Keratinocyte (primary cell): ENCODE results near the gene FEZF1. TPM values are rescaled to one million over a fixed set of nuclear protein-coding genes. Genes with fewer than 3 reads are reported as not detected.

Source experiments
- DNase-seq: peaks from one replicate; pipeline ENCODE4 v3.0.0-alpha.2; 2011; ENCODE audit warnings: low read depth, missing footprints, low spot score
- FAIRE-seq: peaks from 2 replicates; lab custom pipeline; 2011; peaks lifted over from hg19 to GRCh38; lab: Jason Lieb, UNC
- H2AFZ ChIP-seq: 2 replicates; pipeline ENCODE4 v1.6.0; 2012; ENCODE audit warnings: low read length, control low read depth, inconsistent platforms; ENCODE audit not compliant: control insufficient read depth
- H3K27ac ChIP-seq: 2 replicates; pipeline ENCODE4 v1.5.1; 2011; ENCODE audit warnings: low read length; ENCODE audit not compliant: control insufficient read depth, insufficient read depth
- H3K27me3 ChIP-seq: 3 replicates; pipeline ENCODE4 v1.6.0; 2011; ENCODE audit warnings: low read length; ENCODE audit not compliant: control insufficient read depth, insufficient read depth; ENCODE audit errors: extremely low read depth
- H3K36me3 ChIP-seq, 2 experiments: 2 replicates in 1 of 2; 3 replicates in 1 of 2; pipeline ENCODE4 v1.5.1; 2011; ENCODE audit warnings: low read length in 2 of 2, mild to moderate bottlenecking in 1 of 2; ENCODE audit not compliant: control insufficient read depth in 2 of 2, insufficient read depth in 2 of 2; ENCODE audit errors: extremely low read depth in 1 of 2
- H3K4me1 ChIP-seq: 3 replicates; pipeline ENCODE4 v1.5.1; 2011; ENCODE audit warnings: low read length; ENCODE audit not compliant: control insufficient read depth, insufficient read depth; ENCODE audit errors: extremely low read depth
- H3K4me2 ChIP-seq: 3 replicates; pipeline ENCODE4 v1.6.0; 2011; ENCODE audit warnings: low read depth, low read length; ENCODE audit not compliant: control insufficient read depth, insufficient read depth; ENCODE audit errors: extremely low read depth
- H3K4me3 ChIP-seq, 3 experiments: fragments of 200-600 bp in 1 of 3; sonication (generic) in 1 of 3; 2 replicates in 2 of 3; 3 replicates in 1 of 3; pipeline ENCODE4 v1.5.1; 2011 to 2016; ENCODE audit warnings: low read length in 3 of 3, mild to moderate bottlenecking in 3 of 3, control low read depth in 2 of 3, inconsistent platforms in 1 of 3, low read depth in 1 of 3, mixed read lengths in 1 of 3, mixed run types in 1 of 3, moderate library complexity in 1 of 3; ENCODE audit not compliant: control insufficient read depth in 2 of 3, insufficient read depth in 2 of 3; ENCODE audit errors: extremely low read depth in 1 of 3
- H3K79me2 ChIP-seq: 2 replicates; pipeline ENCODE4 v1.6.0; 2012; ENCODE audit warnings: low read length; ENCODE audit not compliant: control insufficient read depth, insufficient read depth
- H3K9ac ChIP-seq: 3 replicates; pipeline ENCODE4 v1.6.0; 2011; ENCODE audit warnings: low read length; ENCODE audit not compliant: control insufficient read depth, insufficient read depth; ENCODE audit errors: extremely low read depth
- H3K9me1 ChIP-seq: 3 replicates; pipeline ENCODE4 v1.6.0; 2011; ENCODE audit warnings: low read length; ENCODE audit not compliant: control insufficient read depth, insufficient read depth; ENCODE audit errors: extremely low read depth
- H3K9me3 ChIP-seq: 2 replicates; pipeline ENCODE4 v1.5.1; 2012; ENCODE audit warnings: low read depth, low read length; ENCODE audit not compliant: control insufficient read depth
- H4K20me1 ChIP-seq: 3 replicates; pipeline ENCODE4 v1.6.0; 2011; ENCODE audit warnings: low read length; ENCODE audit not compliant: control insufficient read depth, insufficient read depth; ENCODE audit errors: extremely low read depth
- EZH2 ChIP-seq: IDR thresholded peaks from one replicate; pipeline ENCODE4 v1.6.1; 2012; ENCODE audit warnings: inconsistent platforms, mild to moderate bottlenecking, low read length, moderate library complexity
- dilution Hi-C: fragments of 300-500 bp; cut with MboI; formaldehyde crosslinking; loops from one replicate; pipeline ENCODE4 v1.7.0; 2020; ENCODE audit warnings: low sequenced_read_pairs; ENCODE audit not compliant: extremely low pct_ligation_motif_present
- polyA plus RNA-seq, 5 experiments: library from polyadenylated mRNA; depleted of rRNA in 3 of 5; stranded (reverse) in 3 of 5; stranded (forward) in 1 of 5; unstranded in 1 of 5; fragments of >200 nt; gene quantifications; 1 replicate in 1 of 5; 2 replicates in 3 of 5; 3 replicates in 1 of 5; pipeline versions ENCODE4 v1.2.1 to v1.2.3, GENCODE V29; 2011 to 2012; ENCODE audit warnings: missing spikeins in 2 of 5, low read depth in 1 of 5, low replicate concordance in 1 of 5
- TF ChIP-seq, protein P1 (sequence below), 3 experiments: IDR thresholded peaks in 1 of 3; conservative IDR thresholded peaks in 1 of 3; optimal IDR thresholded peaks in 1 of 3; 2 replicates in 2 of 3; 3 replicates in 1 of 3; pipeline versions ENCODE3 to v1.5.1; 2011; ENCODE audit warnings: low read length in 3 of 3, mild to moderate bottlenecking in 3 of 3, moderate library complexity in 2 of 3, control low read depth in 1 of 3, inconsistent platforms in 1 of 3; ENCODE audit not compliant: insufficient read depth in 2 of 3; ENCODE audit errors: extremely low read depth in 1 of 3

Gene FEZF1
- polyA plus RNA-seq, 1 donor (not counting 4 experiments of a cell fraction or from before 2014, with no cell fraction given), result not detected

DNA sequence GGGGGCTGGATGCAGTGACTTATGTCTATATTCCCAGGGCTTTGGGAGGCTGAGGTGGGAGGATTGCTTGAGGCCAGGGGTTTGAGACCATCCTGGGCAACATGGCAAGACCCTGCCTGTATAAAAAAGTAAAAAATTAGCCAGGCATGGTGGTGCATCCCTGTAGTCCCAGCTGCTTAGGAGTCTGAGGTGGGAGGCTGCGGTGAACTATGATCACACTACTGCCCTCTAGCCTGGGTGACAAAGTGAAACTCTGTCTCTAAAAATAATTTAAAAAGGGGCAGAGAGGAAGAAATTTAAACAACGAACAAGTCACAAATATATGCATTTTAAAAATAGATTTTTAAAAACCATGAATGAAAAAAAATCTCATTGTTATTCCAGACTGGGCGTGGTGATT is 46.2 kb upstream of the FEZF1 start:
- Histone ChIP-seq H3K9me3 (no peaks in the 10 kb centered on the region), H2AFZ (no peak overlapping the region), H3K4me2 (no peak overlapping the region), H3K27me3 (peaks cover 5% of the 10 kb centered on the region), H3K36me3 (no peaks in the 10 kb centered on the region), H3K4me3 (no peak overlapping the region), H3K79me2 (no peaks in the 10 kb centered on the region), H3K9ac (no peak overlapping the region), H3K9me1 (no peaks in the 10 kb centered on the region), H3K4me1 (no peaks in the 10 kb centered on the region), H3K27ac (no peak overlapping the region), H4K20me1 (no peaks in the 10 kb centered on the region)
- DNase-seq, result no peak
- TF ChIP-seq, protein P1, sequence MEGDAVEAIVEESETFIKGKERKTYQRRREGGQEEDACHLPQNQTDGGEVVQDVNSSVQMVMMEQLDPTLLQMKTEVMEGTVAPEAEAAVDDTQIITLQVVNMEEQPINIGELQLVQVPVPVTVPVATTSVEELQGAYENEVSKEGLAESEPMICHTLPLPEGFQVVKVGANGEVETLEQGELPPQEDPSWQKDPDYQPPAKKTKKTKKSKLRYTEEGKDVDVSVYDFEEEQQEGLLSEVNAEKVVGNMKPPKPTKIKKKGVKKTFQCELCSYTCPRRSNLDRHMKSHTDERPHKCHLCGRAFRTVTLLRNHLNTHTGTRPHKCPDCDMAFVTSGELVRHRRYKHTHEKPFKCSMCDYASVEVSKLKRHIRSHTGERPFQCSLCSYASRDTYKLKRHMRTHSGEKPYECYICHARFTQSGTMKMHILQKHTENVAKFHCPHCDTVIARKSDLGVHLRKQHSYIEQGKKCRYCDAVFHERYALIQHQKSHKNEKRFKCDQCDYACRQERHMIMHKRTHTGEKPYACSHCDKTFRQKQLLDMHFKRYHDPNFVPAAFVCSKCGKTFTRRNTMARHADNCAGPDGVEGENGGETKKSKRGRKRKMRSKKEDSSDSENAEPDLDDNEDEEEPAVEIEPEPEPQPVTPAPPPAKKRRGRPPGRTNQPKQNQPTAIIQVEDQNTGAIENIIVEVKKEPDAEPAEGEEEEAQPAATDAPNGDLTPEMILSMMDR (optimal IDR thresholded peaks at IDR 0.05 in 1 of 3, IDR thresholded peaks at IDR 0.05 in 1 of 3, conservative IDR thresholded peaks at IDR 0.05 in 1 of 3; ENCODE audit: extremely low read depth in 1 of 3, insufficient read depth in 2 of 3, low read length in 3 of 3), result no peak
- no peak for TF ChIP-seq EZH2
- dilution Hi-C loops, result no loop called here
- FAIRE-seq, result no peak

DNA sequence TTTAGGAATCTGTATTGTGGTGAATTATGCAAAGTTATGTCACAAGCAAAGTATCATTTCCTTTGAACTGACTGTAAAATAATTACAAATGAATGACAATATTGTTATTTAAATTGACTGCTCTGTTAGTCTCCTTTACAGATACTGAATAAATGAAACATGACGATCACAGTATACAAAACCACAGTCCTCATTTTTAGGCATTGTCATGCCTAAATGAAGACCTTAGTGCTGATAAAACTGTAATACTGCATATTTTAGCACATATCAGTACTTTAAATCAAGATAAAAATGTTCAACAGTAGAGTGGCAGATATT is 39.7 kb upstream of the FEZF1 start:
- dilution Hi-C loops, result no loop called here
- no peaks in the 10 kb centered on the region for H3K36me3 ChIP-seq
- no peaks in the 10 kb centered on the region for H4K20me1 ChIP-seq
- DNase-seq (no peak), FAIRE-seq (no peak)
- no peaks in the 10 kb centered on the region for H3K4me1 ChIP-seq
- H3K4me2 ChIP-seq, result no peak overlapping the region
- H3K9ac ChIP-seq, result no peak overlapping the region
- H3K9me1 ChIP-seq, result no peaks in the 10 kb centered on the region
- H2AFZ ChIP-seq, result no peak overlapping the region
- TF ChIP-seq, protein P1 (optimal IDR thresholded peaks at IDR 0.05 in 1 of 3, IDR thresholded peaks at IDR 0.05 in 1 of 3, conservative IDR thresholded peaks at IDR 0.05 in 1 of 3; ENCODE audit: extremely low read depth in 1 of 3, insufficient read depth in 2 of 3, low read length in 3 of 3), result no peak
- no peak for TF ChIP-seq EZH2
- no peaks in the 10 kb centered on the region for H3K79me2 ChIP-seq
- H3K4me3 ChIP-seq, result no peak overlapping the region
- H3K27ac ChIP-seq, result no peak overlapping the region
- H3K27me3 ChIP-seq, result no peaks in the 10 kb centered on the region
- H3K9me3 ChIP-seq, result no peaks in the 10 kb centered on the region
